Stimulated activated naive CD4-positive, alpha-beta T cell treated with Interleukin-2 at 50 U/mL for 16 hours (primary cell): ENCODE measurements around the gene SLC22A23.

Experiments
- DNase-seq: peaks from one replicate; lab custom pipeline; 2025; lab: John Stamatoyannopoulos, UW

Gene SLC22A23

GRCh38 chr6:3222506-3223038, 234.3 kb downstream of the SLC22A23 start:
- no peak for DNase-seq

GRCh38 chr6:3221578-3221977, 235.3 kb downstream of the SLC22A23 start:
- DNase-seq, result no peak

DNA sequence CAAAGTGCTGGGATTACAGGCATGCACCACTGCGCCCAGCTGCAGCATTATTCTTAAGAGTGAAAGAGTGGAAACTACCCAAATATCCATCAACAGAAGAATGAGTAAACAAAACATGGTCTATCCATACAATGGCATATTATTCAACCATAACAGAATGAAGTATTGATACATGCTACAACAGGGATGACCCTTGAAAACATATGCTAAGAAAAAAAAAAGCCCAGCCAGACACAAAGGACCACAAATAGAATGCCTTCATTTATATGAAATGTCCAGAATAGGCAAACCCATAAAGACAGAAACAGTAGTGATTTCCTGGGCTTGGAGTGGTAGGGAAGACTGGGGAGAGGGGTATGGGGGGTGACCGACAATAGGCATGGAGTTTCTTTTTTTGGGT, 236.5 kb downstream of the SLC22A23 start:
- DNase-seq, result no peak
